GM12878 (cell line): ENCODE results near the gene KHK. TPM values are rescaled to one million over a fixed set of nuclear protein-coding genes. Genes with fewer than 3 reads are reported as not detected.

Source experiments
- ATAC-seq: fragments of 200-7000 bp; cut with Tn5 transposase; 3 replicates; pipeline ENCODE4 v1.9.1; 2020; ENCODE audit warnings: mild to moderate bottlenecking, moderate library complexity
- BruUV-seq: library from RNA; stranded (reverse); fragments of 400-500 nt; replicated peaks from 2 replicates; lab custom pipeline; 2021; lab: Mats Ljungman, UMichigan
- CTCF ChIA-PET: fragments of 300-600 bp; sonication (Branson Sonifier 250); formaldehyde crosslinking; extraction: SDS; loops from one replicate; lab custom pipeline; 2021; ENCODE audit warnings: inconsistent platforms; lab: Yijun Ruan, JAX
- POLR2A ChIA-PET: fragments of 350-600 bp; formaldehyde crosslinking; extraction: SDS; loops from one replicate; lab custom pipeline; 2021; ENCODE audit warnings: inconsistent platforms; lab: Charles Lee
- RAD21 ChIA-PET: fragments of 300-600 bp; sonication (Branson Sonifier 250); formaldehyde crosslinking; loops from one replicate; lab custom pipeline; 2023; ENCODE audit warnings: antibody characterized with exemption; ENCODE audit not compliant: unreplicated experiment; lab: Charles Lee
- SMC1A ChIA-PET: fragments of 300-600 bp; sonication (Branson Sonifier 250); formaldehyde crosslinking; loops from one replicate; lab custom pipeline; 2023; ENCODE audit not compliant: unreplicated experiment, uncharacterized antibody; lab: Charles Lee
- DNase-seq: peaks from one replicate; pipeline ENCODE4 v3.0.0-alpha.2; 2011; ENCODE audit warnings: low read depth, low spot score
- FAIRE-seq: peaks from 3 replicates; lab custom pipeline; 2011; peaks lifted over from hg19 to GRCh38; lab: Jason Lieb, UNC
- H2AFZ ChIP-seq: 2 replicates; pipeline ENCODE4 v1.6.0; 2011; ENCODE audit warnings: low read depth, low read length, control low read depth; ENCODE audit not compliant: control insufficient read depth
- H3K27ac ChIP-seq: 2 replicates; pipeline ENCODE4 v1.5.1; 2011; ENCODE audit warnings: control low read depth; ENCODE audit not compliant: control insufficient read depth, insufficient read depth
- H3K27me3 ChIP-seq, 2 experiments: replicated peaks in 1 of 2; 2 replicates each; pipeline versions ENCODE4 v1.6.0 to v1.6.1; 2011; ENCODE audit warnings: low read length in 1 of 2; ENCODE audit not compliant: control insufficient read depth in 2 of 2, insufficient read depth in 2 of 2
- H3K36me3 ChIP-seq, 2 experiments: 2 replicates each; pipeline ENCODE4 v1.5.1; 2011; ENCODE audit warnings: low read length in 1 of 2; ENCODE audit not compliant: control insufficient read depth in 2 of 2, insufficient read depth in 2 of 2
- H3K4me1 ChIP-seq: 2 replicates; pipeline ENCODE4 v1.6.1; 2011; ENCODE audit warnings: mild to moderate bottlenecking, low read length, moderate library complexity, mixed read lengths; ENCODE audit not compliant: control insufficient read depth, insufficient read depth
- H3K4me2 ChIP-seq: 2 replicates; pipeline ENCODE4 v1.6.0; 2011; ENCODE audit warnings: control low read depth; ENCODE audit not compliant: control insufficient read depth, insufficient read depth
- H3K4me3 ChIP-seq: fragments of 200-600 bp; sonication (generic); 2 replicates; pipeline ENCODE4 v1.5.1; 2016
- H3K79me2 ChIP-seq: 2 replicates; pipeline ENCODE4 v1.6.0; 2011; ENCODE audit warnings: low read length; ENCODE audit not compliant: control insufficient read depth, insufficient read depth
- H3K9ac ChIP-seq: 2 replicates; pipeline ENCODE4 v1.8.0; 2011; ENCODE audit warnings: low read length, control low read depth, mixed read lengths; ENCODE audit not compliant: control insufficient read depth, insufficient read depth
- H3K9me3 ChIP-seq: replicated peaks from 3 replicates; pipeline ENCODE4 v1.5.1; 2011; ENCODE audit warnings: mild to moderate bottlenecking, low read length; ENCODE audit not compliant: control insufficient read depth, insufficient read depth
- H4K20me1 ChIP-seq: 2 replicates; pipeline ENCODE4 v1.6.0; 2011; ENCODE audit not compliant: control insufficient read depth, insufficient read depth
- BHLHE40 ChIP-seq, 2 experiments: fragments of 450-650 bp in 1 of 2; IDR thresholded peaks; 2 replicates each; pipeline ENCODE4 v1.6.1; 2011 to 2017; ENCODE audit warnings: low read depth in 2 of 2, borderline replicate concordance in 1 of 2, improper control_type of control experiment in 1 of 2, low read length in 1 of 2, mild to moderate bottlenecking in 1 of 2
- CEBPZ ChIP-seq: fragments of 150-350 bp; IDR thresholded peaks from 2 replicates; pipeline ENCODE4 v1.6.1; 2016; ENCODE audit warnings: low read depth, low read length
- HDGF ChIP-seq: fragments of 450-650 bp; IDR thresholded peaks from 2 replicates; pipeline ENCODE4 v1.6.1; 2016; ENCODE audit warnings: antibody characterized with exemption
- KDM1A ChIP-seq: fragments of 200-600 bp; sonication (generic); IDR thresholded peaks from 2 replicates; pipeline ENCODE4 v1.6.1; 2016; ENCODE audit warnings: borderline replicate concordance
- MXI1 ChIP-seq: fragments of 150-350 bp; IDR thresholded peaks from 2 replicates; pipeline ENCODE4 v1.6.1; 2011; ENCODE audit warnings: low read depth, mild to moderate bottlenecking, inconsistent platforms, low read length, improper control_type of control experiment
- MYB ChIP-seq: fragments of 150-350 bp; IDR thresholded peaks from 2 replicates; pipeline ENCODE4 v1.6.1; 2014; ENCODE audit warnings: mild to moderate bottlenecking, low read depth, low read length, borderline replicate concordance
- RAD51 ChIP-seq: fragments of 450-650 bp; IDR thresholded peaks from 2 replicates; pipeline ENCODE4 v1.6.1; 2016; ENCODE audit warnings: moderate library complexity, mild to moderate bottlenecking, inconsistent platforms
- SMAD5 ChIP-seq: IDR thresholded peaks from 2 replicates; pipeline ENCODE4 v1.6.1; 2016; ENCODE audit warnings: antibody characterized with exemption, low read depth
- ZSCAN29 ChIP-seq: fragments of 450-650 bp; IDR thresholded peaks from 2 replicates; pipeline ENCODE4 v1.6.1; 2017; ENCODE audit warnings: mild to moderate bottlenecking, moderate library complexity
- WGBS: methylation state at CpG from one replicate; pipeline ENCODE4 v1.1.6; 2016; ENCODE audit warnings: low lambda C conversion rate; ENCODE audit not compliant: insufficient replicate concordance, insufficient coverage; ENCODE audit errors: missing lambda C conversion rate; 5-methylcytosine and 5-hydroxymethylcytosine counted together
- in situ Hi-C: fragments of 300-500 bp; cut with MboI; formaldehyde crosslinking; loops from 9 replicates; pipeline ENCODE4 v1.14.3; 2018; ENCODE audit warnings: mixed read lengths
- intact Hi-C: fragments of 100-400 bp; cut with micrococcal nuclease; formaldehyde crosslinking; loops from one replicate; pipeline ENCODE4 v1.14.2; 2022; ENCODE audit not compliant: unreplicated experiment
- polyA plus RNA-seq, 11 experiments: library from polyadenylated mRNA; depleted of rRNA in 4 of 11; unstranded in 6 of 11; stranded (reverse) in 5 of 11; fragments of >200 nt; fragmentation: Nextera tagmentation in 4 of 11; fragmentation: Illumina TruSeq in 1 of 11; extraction: Ambion mirVana in 4 of 11; extraction: Trizol in 1 of 11; gene quantifications; 1 replicate in 1 of 11; 2 replicates in 10 of 11; pipeline versions ENCODE4 v1.2.1 to v1.2.3, GENCODE V29; 2011 to 2016; ENCODE audit warnings: inconsistent platforms in 2 of 11, missing spikeins in 2 of 11, low read depth in 1 of 11
- total RNA-seq, 4 experiments: library from RNA; depleted of rRNA in 3 of 4; stranded (reverse); fragments of >200 nt in 3 of 4; fragmentation: Illumina TruSeq in 1 of 4; extraction: Trizol in 1 of 4; gene quantifications; 2 replicates each; pipeline versions ENCODE4 v1.2.1 to v1.2.3, GENCODE V29; 2013 to 2021
- TF ChIP-seq, protein P1 (sequence below): fragments of 450-650 bp; IDR thresholded peaks from 2 replicates; pipeline ENCODE4 v1.6.1; 2017; ENCODE audit warnings: mild to moderate bottlenecking

KHK gene
- total and polyA plus RNA-seq, 10 of the 15 experiments (the other 5 are each of a cell fraction or from before 2014, with no cell fraction given) = 0.31 to 11.8 (median 3.9) TPM

- ChIA-PET RAD21 (interaction anchor here (0.9 to 2.2 kb wide), 6 partner anchors 16 to 192 kb away, joined by 3 to 14 read pairs (median 3); partner anchors contain the start of genes ABHD1 and OST4), SMC1A (interaction anchor here (0.8 to 1.9 kb wide), 7 partner anchors 10 to 191 kb away, joined by 3 to 8 read pairs (median 4); no protein-coding TSS in a partner anchor), POLR2A (interaction anchor here (0.5 to 3.4 kb wide), 6 partner anchors 14 to 1200 kb away, joined by 3 to 12 read pairs (median 5); partner anchors contain the start of genes AGBL5 and PREB), CTCF (interaction anchor here (0.9 to 8.6 kb wide), 10 partner anchors 7 to 215 kb away, joined by 3 to 85 read pairs (median 8); partner anchors contain the start of genes AGBL5 and PREB)
- DNase-seq (no peak), FAIRE-seq (no peak), ATAC-seq (no peak)
- Histone ChIP-seq H3K9ac (no peak overlapping the region), H3K9me3 (no peaks in the 10 kb centered on the region), H2AFZ (no peak overlapping the region), H3K4me3 (peak overlapping the region; percentile 87; the same call in 1 of the 2 replicates), H3K27me3 (no peaks in the 10 kb centered on the region), H4K20me1 (no peaks in the 10 kb centered on the region), H3K79me2 (no peaks in the 10 kb centered on the region), H3K4me1 (peaks cover 11% of the 10 kb centered on the region; the same call in 1 of the 2 replicates), H3K36me3 (no peaks in the 10 kb centered on the region), H3K27ac (no peak overlapping the region), H3K4me2 (peak overlapping the region; percentile 87; the same call in 1 of the 2 replicates)
- WGBS = 71% methylated on average over 4 of the region's 5 CpGs
- no TSS peak for BruUV-seq
- intact Hi-C loops = no loop called here
- in situ Hi-C loops = loop anchor here (10.0 kb wide), 1 partner anchor 123 kb away; no protein-coding TSS in a partner anchor
- no peak for TF ChIP-seq SMAD5
- no peak for TF ChIP-seq MYB
- no peak for TF ChIP-seq ZSCAN29
Measured at GRCh38 chr2:27087823-27088410, 1.3 kb downstream of the KHK start.

- 60% methylated on average over 6 of the region's 6 CpGs for whole genome bisulfite sequencing
- Histone ChIP-seq H4K20me1 (no peaks in the 10 kb centered on the region), H3K9me3 (no peaks in the 10 kb centered on the region), H3K4me2 (no peak overlapping the region), H2AFZ (no peak overlapping the region), H3K27ac (no peak overlapping the region), H3K79me2 (no peaks in the 10 kb centered on the region), H3K9ac (no peak overlapping the region), H3K4me1 (peaks cover 11% of the 10 kb centered on the region; the same call in 1 of the 2 replicates), H3K27me3 (no peaks in the 10 kb centered on the region), H3K4me3 (no peak overlapping the region), H3K36me3 (no peaks in the 10 kb centered on the region)
- ATAC-seq = no peak
- RAD21 ChIA-PET = interaction anchor here (1.0 to 2.2 kb wide), 4 partner anchors 35 to 192 kb away, joined by 3 to 14 read pairs (median 3); partner anchors contain the start of gene ABHD1
- FAIRE-seq = no peak
- POLR2A ChIA-PET = no interaction called here
- no peak for DNase-seq
- intact Hi-C loops (no loop called here), in situ Hi-C loops (loop anchor here (10.0 kb wide), 1 partner anchor 124 kb away; no protein-coding TSS in a partner anchor)
- CTCF ChIA-PET = interaction anchor here (1.1 to 8.6 kb wide), 4 partner anchors 14 to 215 kb away, joined by 8 to 85 read pairs (median 16); no protein-coding TSS in a partner anchor
- SMC1A ChIA-PET = interaction anchor here (1.9 kb wide), 1 partner anchor 9 kb away, joined by 8 read pairs; no protein-coding TSS in a partner anchor
- no TSS peak for BruUV-seq
- TF ChIP-seq, protein P1, sequence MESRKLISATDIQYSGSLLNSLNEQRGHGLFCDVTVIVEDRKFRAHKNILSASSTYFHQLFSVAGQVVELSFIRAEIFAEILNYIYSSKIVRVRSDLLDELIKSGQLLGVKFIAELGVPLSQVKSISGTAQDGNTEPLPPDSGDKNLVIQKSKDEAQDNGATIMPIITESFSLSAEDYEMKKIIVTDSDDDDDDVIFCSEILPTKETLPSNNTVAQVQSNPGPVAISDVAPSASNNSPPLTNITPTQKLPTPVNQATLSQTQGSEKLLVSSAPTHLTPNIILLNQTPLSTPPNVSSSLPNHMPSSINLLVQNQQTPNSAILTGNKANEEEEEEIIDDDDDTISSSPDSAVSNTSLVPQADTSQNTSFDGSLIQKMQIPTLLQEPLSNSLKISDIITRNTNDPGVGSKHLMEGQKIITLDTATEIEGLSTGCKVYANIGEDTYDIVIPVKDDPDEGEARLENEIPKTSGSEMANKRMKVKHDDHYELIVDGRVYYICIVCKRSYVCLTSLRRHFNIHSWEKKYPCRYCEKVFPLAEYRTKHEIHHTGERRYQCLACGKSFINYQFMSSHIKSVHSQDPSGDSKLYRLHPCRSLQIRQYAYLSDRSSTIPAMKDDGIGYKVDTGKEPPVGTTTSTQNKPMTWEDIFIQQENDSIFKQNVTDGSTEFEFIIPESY = no peak
- TF ChIP-seq CEBPZ = no peak
- no peak for TF ChIP-seq HDGF
- no peak for TF ChIP-seq KDM1A
- TF ChIP-seq BHLHE40 (IDR thresholded peaks at IDR 0.05; ENCODE audit: borderline replicate concordance in 1 of 2, low read depth in 2 of 2, low read length in 1 of 2) = no peak
- no peak for TF ChIP-seq MXI1
- no peak for TF ChIP-seq RAD51
Measured at GRCh38 chr2:27088634-27089033, 2.1 kb downstream of the KHK start.
